ENCODE results near the gene CDC23.

The CDC23 gene

GRCh38 chr5:138245717-138246116 lies 32.6 kb upstream of the CDC23 start:
- no peak for DNase-seq (ENCODE audit: low read depth)
- TF ChIP-seq CTCF (conservative IDR thresholded peaks at IDR 0.05; ENCODE audit: low read depth, low read length) = no peak
- H3K4me3 ChIP-seq (ENCODE audit: low read depth, low read length) = no peak overlapping the region

- DNase-seq (ENCODE audit: low read depth) = no peak
- TF ChIP-seq CTCF (conservative IDR thresholded peaks at IDR 0.05; ENCODE audit: low read depth, low read length) = no peak
- H3K4me3 ChIP-seq (ENCODE audit: low read depth, low read length) = no peak overlapping the region
These were observed 30.7 kb upstream of the CDC23 start for GRCh38 chr5:138243794-138244193.

GRCh38 chr5:138241688-138242571 lies 28.8 kb upstream of the CDC23 start:
- no peak for TF ChIP-seq CTCF (conservative IDR thresholded peaks at IDR 0.05; ENCODE audit: low read depth, low read length)
- no peak for DNase-seq (ENCODE audit: low read depth)
- H3K4me3 ChIP-seq (ENCODE audit: low read depth, low read length) = peak overlapping the region; percentile 46

- DNase-seq (ENCODE audit: low read depth) = no peak
- no peak for TF ChIP-seq CTCF (conservative IDR thresholded peaks at IDR 0.05; ENCODE audit: low read depth, low read length)
- H3K4me3 ChIP-seq (ENCODE audit: low read depth, low read length) = no peak overlapping the region
These were observed 27.7 kb upstream of the CDC23 start for GRCh38 chr5:138240650-138241385.

GRCh38 chr5:138238034-138238433 lies 24.9 kb upstream of the CDC23 start:
- no peak overlapping the region for H3K4me3 ChIP-seq (ENCODE audit: low read depth, low read length)
- no peak for TF ChIP-seq CTCF (conservative IDR thresholded peaks at IDR 0.05; ENCODE audit: low read depth, low read length)
- DNase-seq (ENCODE audit: low read depth) = no peak

GRCh38 chr5:138234651-138235050 lies 21.5 kb upstream of the CDC23 start:
- no peak overlapping the region for H3K4me3 ChIP-seq (ENCODE audit: low read depth, low read length)
- TF ChIP-seq CTCF (conservative IDR thresholded peaks at IDR 0.05; ENCODE audit: low read depth, low read length) = no peak
- no peak for DNase-seq (ENCODE audit: low read depth)
